ENCODE results near the gene ZG16. TPM values are rescaled to one million over a fixed set of nuclear protein-coding genes. Genes with fewer than 3 reads are reported as not detected.
"Not testable (repeated sequence)": the region's sequence is repeated elsewhere in the genome, so short reads cannot be mapped to it uniquely, and the experiment has no call there.

ZG16 gene
- total and polyA plus RNA-seq, 3 donors from 2014 or later: 0.12 TPM; not detected in 2

DNA sequence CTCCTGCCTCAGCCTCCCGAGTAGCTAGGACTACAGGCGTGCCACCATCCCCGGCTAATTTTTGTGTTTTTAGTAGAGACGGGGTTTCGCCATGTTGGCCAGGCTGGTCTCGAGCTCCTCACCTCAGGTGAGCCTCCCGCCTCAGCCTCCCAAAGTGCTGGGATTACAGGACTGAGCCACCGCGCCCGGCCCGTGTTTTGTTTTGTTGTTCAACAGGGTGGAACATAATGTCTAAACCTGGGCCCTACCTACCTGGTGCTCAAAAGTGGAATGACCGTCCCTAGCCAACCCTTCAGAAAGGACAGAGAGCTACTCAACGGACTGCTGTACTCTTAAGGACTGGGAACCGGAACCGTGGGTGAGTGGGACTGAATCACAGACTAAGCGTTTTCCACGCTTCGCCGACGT lies 11.7 kb downstream of the ZG16 start:
- H3K4me3 ChIP-seq: peak overlapping the region; percentile 72 to 75
- WGBS, 2 donors: 40 to 58% methylated on average over 12 to 20 of the region's 20 CpGs
- H3K27ac ChIP-seq: peak overlapping the region; percentile 83 to 92
- DNase-seq: peak; percentile 20
- no peak for TF ChIP-seq POLR2A (IDR thresholded peaks at IDR 0.05)
- TF ChIP-seq, protein P1, sequence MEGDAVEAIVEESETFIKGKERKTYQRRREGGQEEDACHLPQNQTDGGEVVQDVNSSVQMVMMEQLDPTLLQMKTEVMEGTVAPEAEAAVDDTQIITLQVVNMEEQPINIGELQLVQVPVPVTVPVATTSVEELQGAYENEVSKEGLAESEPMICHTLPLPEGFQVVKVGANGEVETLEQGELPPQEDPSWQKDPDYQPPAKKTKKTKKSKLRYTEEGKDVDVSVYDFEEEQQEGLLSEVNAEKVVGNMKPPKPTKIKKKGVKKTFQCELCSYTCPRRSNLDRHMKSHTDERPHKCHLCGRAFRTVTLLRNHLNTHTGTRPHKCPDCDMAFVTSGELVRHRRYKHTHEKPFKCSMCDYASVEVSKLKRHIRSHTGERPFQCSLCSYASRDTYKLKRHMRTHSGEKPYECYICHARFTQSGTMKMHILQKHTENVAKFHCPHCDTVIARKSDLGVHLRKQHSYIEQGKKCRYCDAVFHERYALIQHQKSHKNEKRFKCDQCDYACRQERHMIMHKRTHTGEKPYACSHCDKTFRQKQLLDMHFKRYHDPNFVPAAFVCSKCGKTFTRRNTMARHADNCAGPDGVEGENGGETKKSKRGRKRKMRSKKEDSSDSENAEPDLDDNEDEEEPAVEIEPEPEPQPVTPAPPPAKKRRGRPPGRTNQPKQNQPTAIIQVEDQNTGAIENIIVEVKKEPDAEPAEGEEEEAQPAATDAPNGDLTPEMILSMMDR (IDR thresholded peaks at IDR 0.05): no peak
- intact Hi-C loops (cut with DNase I; ENCODE audit: low total_unique reads): no loop called here
- H3K36me3 ChIP-seq (ENCODE audit: low read depth, missing control alignments): no peaks in the 10 kb centered on the region
- no peaks in the 10 kb centered on the region for H3K9me3 ChIP-seq
- H3K27me3 ChIP-seq: no peaks in the 10 kb centered on the region
- H3K4me1 ChIP-seq: peaks cover 15% of the 10 kb centered on the region

DNA sequence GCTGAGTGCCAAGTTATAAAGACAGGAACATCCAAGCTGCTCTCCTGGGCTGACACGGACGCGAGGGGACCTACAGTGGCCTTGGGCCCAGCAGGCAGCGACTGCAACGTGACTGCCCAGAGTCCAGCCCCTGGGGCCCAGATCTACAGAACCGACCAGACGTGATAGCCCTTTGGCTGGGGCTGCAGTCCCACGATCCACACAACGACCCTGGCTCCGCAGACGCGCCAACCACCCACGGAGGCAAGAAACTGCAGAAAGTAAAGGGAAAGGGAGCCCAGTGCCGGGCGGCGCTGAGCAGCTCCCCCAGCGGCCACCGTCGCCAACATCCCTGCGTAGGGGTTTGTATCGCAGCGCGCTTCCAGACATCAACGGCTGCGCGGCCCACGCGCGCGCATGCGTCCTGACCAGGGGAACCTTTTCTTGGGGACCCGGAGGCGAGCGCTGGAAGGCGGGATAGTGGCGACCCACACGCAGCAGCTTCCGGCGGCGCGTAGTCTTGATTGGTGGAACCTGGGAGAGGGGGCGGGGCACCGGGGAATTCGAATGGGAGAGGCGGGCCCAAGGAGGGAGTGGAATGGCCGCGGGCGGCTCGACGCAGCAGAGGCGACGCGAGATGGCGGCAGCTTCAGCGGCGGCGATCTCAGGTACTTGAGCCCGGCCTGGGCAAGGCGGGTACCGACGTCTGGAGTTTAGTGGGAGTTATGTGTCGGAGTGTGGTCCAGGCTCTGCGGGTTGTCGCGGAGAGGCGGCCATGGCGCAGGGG lies 12.3 kb downstream of the ZG16 start, which contains the start of gene KIF22:
Gene KIF22, plus strand, starts transcription at position 569 of the 766 bp plus-strand sequence. Its CDS starts 9 bp downstream, at position 578.
- intact Hi-C loops (cut with DNase I; ENCODE audit: low total_unique reads): no loop called here
- peak; percentile 99 for DNase-seq
- Histone ChIP-seq H3K4me3 (peak within 1 kb of the TSS; percentile 72 to 75), H3K9me3 (no peaks in the 10 kb centered on the region), H3K4me1 (peaks cover 15% of the 10 kb centered on the region), H3K27me3 (no peaks in the 10 kb centered on the region), H3K36me3 (ENCODE audit: low read depth, missing control alignments) (no peaks in the 10 kb centered on the region), H3K27ac (peak within 1 kb of the TSS; percentile 83 to 92)
- TF ChIP-seq, protein P1 (IDR thresholded peaks at IDR 0.05): peak; percentile 61 to 81 (median 71)
- TF ChIP-seq POLR2A (IDR thresholded peaks at IDR 0.05): peak; percentile 54
- 0 to 1% methylated on average over 18 to 30 of the region's 67 CpGs for WGBS, 2 donors

DNA sequence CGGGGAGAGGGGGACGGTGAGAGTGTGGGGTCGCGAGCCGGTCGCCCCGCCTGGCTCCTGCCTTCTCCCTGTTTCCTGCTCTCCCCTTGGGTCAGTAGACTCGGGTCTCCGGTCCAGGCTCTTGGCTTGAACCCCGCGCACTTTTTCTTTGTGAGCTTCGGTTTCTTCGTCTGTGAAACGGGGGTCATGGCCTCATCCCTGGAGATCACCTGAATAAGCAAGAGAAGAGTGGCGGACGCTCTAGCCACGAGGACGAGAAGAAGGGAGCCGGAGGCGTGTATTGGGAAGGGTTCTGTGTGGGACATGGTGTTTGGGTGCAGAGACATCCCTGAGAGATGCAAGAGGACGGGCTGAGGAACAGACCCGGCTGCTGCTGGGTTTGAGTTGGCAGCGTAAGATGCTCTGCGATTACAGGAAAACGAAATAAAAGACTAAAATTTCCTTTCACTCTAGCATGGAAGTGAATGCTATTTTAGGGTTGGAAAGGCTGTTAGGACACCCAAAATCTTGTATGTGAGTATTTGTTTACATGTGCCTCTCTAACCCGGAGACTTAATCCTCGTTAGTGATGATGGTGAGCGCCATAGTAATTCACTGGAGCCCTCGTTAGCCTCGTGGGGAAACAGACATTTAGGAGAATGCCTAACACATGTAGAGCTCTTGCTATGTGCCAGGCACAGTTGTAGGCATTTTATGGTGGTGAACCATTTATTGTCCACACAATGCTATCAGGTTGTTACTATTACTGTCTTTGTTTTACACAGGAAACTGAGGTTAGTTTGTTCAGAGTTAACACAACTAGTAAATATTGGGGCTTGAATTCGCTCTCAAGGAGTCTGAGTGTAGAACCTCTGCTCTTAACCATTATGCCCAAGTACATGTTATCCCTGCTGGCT lies 13.1 kb downstream of the ZG16 start:
- intact Hi-C loops (cut with DNase I; ENCODE audit: low total_unique reads): no loop called here
- Histone ChIP-seq H3K36me3 (ENCODE audit: low read depth, missing control alignments) (no peaks in the 10 kb centered on the region), H3K27me3 (no peaks in the 10 kb centered on the region), H3K9me3 (no peaks in the 10 kb centered on the region), H3K27ac (no peak overlapping the region), H3K4me1 (peaks cover 15% of the 10 kb centered on the region), H3K4me3 (peak overlapping the region; percentile 72 to 75)
- TF ChIP-seq POLR2A (IDR thresholded peaks at IDR 0.05): no peak
- TF ChIP-seq, protein P1 (IDR thresholded peaks at IDR 0.05): no peak
- DNase-seq: no peak
- WGBS, 2 donors: 2 to 3% methylated on average over 15 to 31 of the region's 31 CpGs

DNA sequence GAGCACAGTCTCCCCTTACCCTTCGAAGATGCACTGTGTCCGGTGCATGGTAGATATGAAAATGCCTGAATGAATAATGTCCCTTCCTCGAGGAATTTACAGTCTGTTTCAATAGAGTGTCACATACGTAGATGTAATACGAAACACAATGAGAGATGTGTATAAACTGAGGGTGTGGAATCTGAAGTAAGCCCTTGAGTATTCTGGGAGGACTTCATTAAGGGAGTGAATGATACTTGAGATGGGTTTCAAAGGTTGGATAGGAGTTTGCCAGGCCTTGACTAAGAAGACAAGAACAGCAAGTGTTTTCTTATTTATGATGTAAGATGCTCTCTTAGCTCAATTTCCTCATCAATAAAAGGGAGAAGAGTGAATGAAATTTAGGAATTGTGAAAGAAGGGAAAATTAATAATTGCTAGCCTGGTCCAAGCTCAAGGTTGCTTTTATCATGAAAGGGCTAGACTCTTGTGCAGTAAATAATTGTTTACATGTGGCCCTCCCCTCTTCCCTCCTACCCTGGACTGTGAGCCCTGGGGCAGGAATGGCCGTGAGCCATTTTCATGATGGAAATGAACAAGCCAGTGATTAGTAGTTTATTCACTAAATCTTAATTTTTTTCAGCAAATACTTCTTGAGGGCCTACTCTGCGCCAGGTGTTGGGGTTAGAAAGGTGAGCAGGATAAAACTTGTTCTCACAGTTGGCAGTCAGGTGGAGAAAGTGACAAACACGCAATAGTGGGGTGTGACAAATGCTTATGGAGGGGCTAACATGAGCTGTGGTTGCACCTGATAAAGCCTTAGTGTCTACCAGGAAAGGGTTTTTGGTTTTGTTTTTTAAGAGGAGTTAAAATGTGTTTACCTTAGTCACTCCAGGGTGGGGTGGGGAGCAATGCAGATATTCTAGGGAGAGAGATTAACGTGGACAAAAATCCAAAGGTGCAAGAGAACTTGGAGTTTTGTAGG lies 14.1 kb downstream of the ZG16 start:
- Histone ChIP-seq H3K4me3 (no peak overlapping the region), H3K4me1 (peaks cover 15% of the 10 kb centered on the region), H3K36me3 (ENCODE audit: low read depth, missing control alignments) (no peaks in the 10 kb centered on the region), H3K27ac (no peak overlapping the region), H3K9me3 (no peaks in the 10 kb centered on the region), H3K27me3 (no peaks in the 10 kb centered on the region)
- intact Hi-C loops (cut with DNase I; ENCODE audit: low total_unique reads): no loop called here
- WGBS, 2 donors: 67 to 70% methylated on average over 9 of the region's 9 CpGs
- no peak for DNase-seq
- TF ChIP-seq POLR2A (IDR thresholded peaks at IDR 0.05): no peak
- TF ChIP-seq, protein P1 (IDR thresholded peaks at IDR 0.05): no peak

DNA sequence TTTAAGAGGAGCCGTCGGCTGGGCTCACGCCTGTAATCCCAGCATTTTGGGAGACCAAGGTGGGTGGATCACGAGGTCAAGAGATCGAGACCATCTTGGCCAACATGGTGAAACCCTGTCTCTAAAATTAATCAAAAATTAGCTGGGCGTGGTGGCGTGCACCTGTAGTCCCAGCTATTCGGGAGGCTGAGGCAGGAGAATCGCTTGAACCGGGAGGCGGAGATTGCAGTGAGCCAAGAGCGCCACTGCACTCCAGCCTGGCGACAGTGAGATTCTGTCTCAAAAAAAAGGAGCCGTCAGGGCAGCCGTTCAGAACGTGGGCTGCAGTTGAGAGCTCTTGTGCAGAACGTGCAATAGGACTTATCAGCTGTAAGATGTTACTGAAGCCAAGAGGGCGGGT lies 15.1 kb downstream of the ZG16 start:
- whole genome bisulfite sequencing, 2 donors: 81 to 85% methylated on average over 9 to 18 of the region's 18 CpGs
- H3K9me3 ChIP-seq; H3K27me3 ChIP-seq; H3K4me3 ChIP-seq; DNase-seq; H3K27ac ChIP-seq; intact Hi-C loops (cut with DNase I; ENCODE audit: low total_unique reads); H3K36me3 ChIP-seq (ENCODE audit: low read depth, missing control alignments): not testable (repeated sequence)
- H3K4me1 ChIP-seq: peaks cover 15% of the 10 kb centered on the region
